ENCODE measurements around the gene MACROH2A2.
"Not testable (repeated sequence)": the region's sequence is repeated elsewhere in the genome, so short reads cannot be mapped to it uniquely, and the experiment has no call there.

Gene MACROH2A2

GRCh38 chr10:70064486-70064885 lies 11.8 kb downstream of the MACROH2A2 start:
- DNase-seq: no peak

- no peak for DNase-seq
These were observed 13.5 kb downstream of the MACROH2A2 start for GRCh38 chr10:70066190-70066589.

GRCh38 chr10:70067586-70067985 lies 14.9 kb downstream of the MACROH2A2 start:
- no peak for DNase-seq

GRCh38 chr10:70068925-70069324 lies 16.3 kb downstream of the MACROH2A2 start:
- DNase-seq: no peak

- no peak for DNase-seq
These were observed 16.7 kb downstream of the MACROH2A2 start for GRCh38 chr10:70069346-70069745.

- DNase-seq: no peak
These were observed 18.2 kb downstream of the MACROH2A2 start for GRCh38 chr10:70070834-70071233.

- no peak for DNase-seq
These were observed 21.5 kb downstream of the MACROH2A2 start for GRCh38 chr10:70074165-70074564.

GRCh38 chr10:70074971-70075370 lies 22.3 kb downstream of the MACROH2A2 start:
- no peak for DNase-seq

GRCh38 chr10:70078329-70078728 lies 25.7 kb downstream of the MACROH2A2 start:
- DNase-seq: no peak

GRCh38 chr10:70078937-70079336 lies 26.3 kb downstream of the MACROH2A2 start:
- DNase-seq: no peak

- not testable (repeated sequence) for DNase-seq
These were observed 28.1 kb downstream of the MACROH2A2 start for GRCh38 chr10:70080789-70081188.

GRCh38 chr10:70084189-70084588 lies 31.5 kb downstream of the MACROH2A2 start:
- no peak for DNase-seq

GRCh38 chr10:70085975-70086613 lies 33.4 kb downstream of the MACROH2A2 start:
- DNase-seq: no peak

- no peak for DNase-seq
These were observed 35.1 kb downstream of the MACROH2A2 start for GRCh38 chr10:70087616-70088307.

- no peak for DNase-seq
These were observed 35.7 kb downstream of the MACROH2A2 start for GRCh38 chr10:70088308-70088698.

- no peak for DNase-seq
These were observed 37.4 kb downstream of the MACROH2A2 start for GRCh38 chr10:70090013-70090412.

GRCh38 chr10:70090951-70091350 lies 38.3 kb downstream of the MACROH2A2 start:
- DNase-seq: no peak

- DNase-seq: no peak
These were observed 39.7 kb downstream of the MACROH2A2 start for GRCh38 chr10:70092389-70092718.

GRCh38 chr10:70093335-70093944 lies 40.8 kb downstream of the MACROH2A2 start:
- DNase-seq: no peak

- DNase-seq: no peak
These were observed 41.6 kb downstream of the MACROH2A2 start for GRCh38 chr10:70094250-70094649.

GRCh38 chr10:70096016-70096704 lies 43.5 kb downstream of the MACROH2A2 start:
- DNase-seq: no peak

- no peak for DNase-seq
These were observed 44.2 kb downstream of the MACROH2A2 start for GRCh38 chr10:70096705-70097420.

- no peak for DNase-seq
These were observed 44.8 kb downstream of the MACROH2A2 start for GRCh38 chr10:70097459-70097858.

All from right kidney (tissue), 1 donor.